Posterior cingulate gyrus (tissue), 11 donors: Measurements from ENCODE around the gene MMP15.

ENCODE experiments used
- DNase-seq, 10 donors: peaks; one replicate each; pipeline versions ENCODE4 v3.0.0 to v3.0.0-alpha.2; 2020 to 2021; ENCODE audit warnings: mixed read lengths in 3 of 10
- intact Hi-C: fragments of 100-400 bp; cut with DNase I; formaldehyde crosslinking; loops from one replicate; pipeline ENCODE4 v1.15.1; 2023

Gene MMP15

GRCh38 chr16:58044266-58045019, 18.9 kb downstream of the MMP15 start:
- peak in 1 of 10 donors; percentile 52 for DNase-seq
- intact Hi-C loops: no loop called here

- intact Hi-C loops: no loop called here
- peak in 2 of 10 donors; percentile 62 to 68 for DNase-seq
Observed at GRCh38 chr16:58045096-58045495, 19.5 kb downstream of the MMP15 start.

- intact Hi-C loops: no loop called here
- peak in 1 of 10 donors; percentile 57 for DNase-seq
Observed at GRCh38 chr16:58046054-58046881, 20.7 kb downstream of the MMP15 start.

- DNase-seq: peak in 1 of 10 donors; percentile 50
Observed at GRCh38 chr16:58046936-58047335, 21.4 kb downstream of the MMP15 start.

GRCh38 chr16:58047557-58048348, 22.2 kb downstream of the MMP15 start:
- DNase-seq: peak in 2 of 10 donors; percentile 59 to 81
- intact Hi-C loops: no loop called here

More at GRCh38 chr16:58046936-58047335, 21.4 kb downstream of the MMP15 start:
- intact Hi-C loops: no loop called here

- intact Hi-C loops: no loop called here
- DNase-seq: peak in 2 of 10 donors; percentile 77 to 82
Observed at GRCh38 chr16:58048494-58049231, 23.1 kb downstream of the MMP15 start.

GRCh38 chr16:58049232-58050185, 24.0 kb downstream of the MMP15 start:
- intact Hi-C loops: no loop called here
- peak in 1 of 10 donors; percentile 78 for DNase-seq

GRCh38 chr16:58051296-58051695, 25.7 kb downstream of the MMP15 start:
- no peak for DNase-seq
- intact Hi-C loops: no loop called here

GRCh38 chr16:58051821-58052603, 26.5 kb downstream of the MMP15 start:
- intact Hi-C loops: loop anchor here (1.0 kb wide), 1 partner anchor 11 kb away; no protein-coding TSS in a partner anchor
- peak in 2 of 10 donors; percentile 46 to 67 for DNase-seq

- intact Hi-C loops: no loop called here
- DNase-seq: peak in 2 of 10 donors; percentile 34 to 44
Observed at GRCh38 chr16:58053682-58054005, 28.1 kb downstream of the MMP15 start.

- intact Hi-C loops: no loop called here
- DNase-seq: no peak
Observed at GRCh38 chr16:58054289-58054688, 28.7 kb downstream of the MMP15 start.

- DNase-seq: peak in 1 of 10 donors; percentile 40
- intact Hi-C loops: no loop called here
Observed at GRCh38 chr16:58056580-58056979, 31.0 kb downstream of the MMP15 start.

- peak in 2 of 10 donors; percentile 45 to 49 for DNase-seq
- intact Hi-C loops: no loop called here
Observed at GRCh38 chr16:58057121-58057520, 31.6 kb downstream of the MMP15 start.

- intact Hi-C loops: no loop called here
- DNase-seq: peak in 1 of 10 donors; percentile 9
Observed at GRCh38 chr16:58057784-58058183, 32.2 kb downstream of the MMP15 start.

GRCh38 chr16:58062821-58063220, 37.3 kb downstream of the MMP15 start:
- intact Hi-C loops: loop anchor here (1.0 kb wide), 1 partner anchor 11 kb away; no protein-coding TSS in a partner anchor
- peak in 3 of 10 donors; percentile 18 to 49 (median 26) for DNase-seq

GRCh38 chr16:58063377-58064076, 38.0 kb downstream of the MMP15 start:
- DNase-seq: peak in 3 of 10 donors; percentile 29 to 51 (median 39)
- intact Hi-C loops: loop anchor here (1.0 kb wide), 1 partner anchor 11 kb away; no protein-coding TSS in a partner anchor

GRCh38 chr16:58070585-58070984, 45.0 kb downstream of the MMP15 start:
- DNase-seq: peak in 1 of 10 donors; percentile 14
- intact Hi-C loops: no loop called here
